GM18858 (cell line): ENCODE measurements around the gene ZNF354B.
"Not testable (repeated sequence)": the region's sequence is repeated elsewhere in the genome, so short reads cannot be mapped to it uniquely, and the experiment has no call there.

Experiments used
- ATAC-seq: cut with Tn5 transposase; IDR thresholded peaks from one replicate; pipeline ENCODE4 v1.9.1; 2021; ENCODE audit not compliant: unreplicated experiment

ZNF354B gene

GRCh38 chr5:178883115-178883694 lies 23.5 kb downstream of the ZNF354B start:
- not testable (repeated sequence) for ATAC-seq

GRCh38 chr5:178883815-178884430 lies 24.2 kb downstream of the ZNF354B start:
- no peak for ATAC-seq

GRCh38 chr5:178895615-178896571 lies 36.1 kb downstream of the ZNF354B start, which contains the start of gene ZFP2:
TSS of gene ZFP2 (plus strand) at chr5:178895913. CDS start at chr5:178931314, 35,401 bp downstream.
- no peak for ATAC-seq

GRCh38 chr5:178899289-178899688 lies 39.5 kb downstream of the ZNF354B start:
- no peak for ATAC-seq

- no peak for ATAC-seq
Observed at GRCh38 chr5:178902849-178903248, 43.1 kb downstream of the ZNF354B start.

GRCh38 chr5:178931846-178932760 lies 72.3 kb downstream of the ZNF354B start:
- ATAC-seq, result no peak
